Epithelial cell of proximal tubule (primary cell): ENCODE measurements around the gene NDUFB3. TPM values are rescaled to one million over a fixed set of nuclear protein-coding genes. Genes with fewer than 3 reads are reported as not detected.

ENCODE experiments used
- DNase-seq: peaks from one replicate; pipeline ENCODE4 v3.0.0-alpha.2; 2011; ENCODE audit warnings: low read depth
- H3K4me3 ChIP-seq: 2 replicates; pipeline ENCODE4 v1.5.1; 2011; ENCODE audit warnings: low read depth, mild to moderate bottlenecking, low read length
- CTCF ChIP-seq: conservative IDR thresholded peaks from 2 replicates; pipeline ENCODE4 v1.5.1; 2012; ENCODE audit warnings: low read depth, mild to moderate bottlenecking, low read length
- total RNA-seq: library from RNA; depleted of rRNA; stranded (reverse); fragments of >200 nt; gene quantifications from 2 replicates; pipeline ENCODE4 v1.2.3, GENCODE V29; 2015

NDUFB3 gene
- total RNA-seq, 1 donor from 2014 or later = 138 TPM

GRCh38 chr2:201118961-201119854 is 47.4 kb downstream of the NDUFB3 start:
- peak overlapping the region; percentile 83 for H3K4me3 ChIP-seq
- TF ChIP-seq CTCF = no peak
- no peak for DNase-seq

- peak overlapping the region; percentile 83 for H3K4me3 ChIP-seq
- no peak for TF ChIP-seq CTCF
- DNase-seq = no peak
Observed at GRCh38 chr2:201122276-201122675, 50.5 kb downstream of the NDUFB3 start.

- DNase-seq = no peak
- peak overlapping the region; percentile 12 for H3K4me3 ChIP-seq
- TF ChIP-seq CTCF = no peak
Observed at GRCh38 chr2:201126308-201127151, 54.7 kb downstream of the NDUFB3 start.

GRCh38 chr2:201127152-201127511 is 55.3 kb downstream of the NDUFB3 start:
- H3K4me3 ChIP-seq = peak overlapping the region; percentile 12
- TF ChIP-seq CTCF = no peak
- no peak for DNase-seq

- no peak for DNase-seq
- TF ChIP-seq CTCF = no peak
- H3K4me3 ChIP-seq = peak overlapping the region; percentile 12
Observed at GRCh38 chr2:201127570-201127969, 55.8 kb downstream of the NDUFB3 start.

GRCh38 chr2:201128033-201128432 is 56.2 kb downstream of the NDUFB3 start:
- TF ChIP-seq CTCF = no peak
- DNase-seq = no peak
- no peak overlapping the region for H3K4me3 ChIP-seq
